CD8-positive, alpha-beta memory T cell (primary cell): ENCODE measurements around the gene SMIM35. TPM values are rescaled to one million over a fixed set of nuclear protein-coding genes. Genes with fewer than 3 reads are reported as not detected.

ENCODE experiments used
- CTCF ChIA-PET: fragments of 350-600 bp; sonication (Branson Sonifier 250); formaldehyde crosslinking; loops from one replicate; lab custom pipeline; 2021; ENCODE audit warnings: antibody characterized with exemption; lab: Charles Lee
- POLR2A ChIA-PET: fragments of 350-600 bp; sonication (Branson Sonifier 250); formaldehyde crosslinking; loops from one replicate; lab custom pipeline; 2021; ENCODE audit warnings: antibody characterized with exemption; lab: Charles Lee
- DNase-seq, 5 donors: peaks; one replicate each; pipeline versions ENCODE4 v3.0.0 to v3.0.0-alpha.2; 2020 to 2022; ENCODE audit warnings: mixed read lengths in 1 of 5
- H3K27ac ChIP-seq: one replicate; pipeline ENCODE4 v1.7.0; 2013; ENCODE audit warnings: low read depth, mild to moderate bottlenecking, low read length, moderate library complexity
- H3K27me3 ChIP-seq: 2 replicates; pipeline ENCODE4 v1.7.0; 2013; ENCODE audit warnings: low read length, mild to moderate bottlenecking; ENCODE audit not compliant: insufficient read depth, poor library complexity, severe bottlenecking
- H3K36me3 ChIP-seq: 2 replicates; pipeline ENCODE4 v1.7.0; 2013; ENCODE audit warnings: mild to moderate bottlenecking, low read length, moderate library complexity; ENCODE audit not compliant: insufficient read depth
- H3K4me1 ChIP-seq: 2 replicates; pipeline ENCODE4 v1.7.0; 2013; ENCODE audit warnings: mild to moderate bottlenecking, low read length, moderate library complexity; ENCODE audit not compliant: insufficient read depth
- H3K4me3 ChIP-seq: 2 replicates; pipeline ENCODE4 v1.7.0; 2013; ENCODE audit warnings: mild to moderate bottlenecking, low read length
- H3K9me3 ChIP-seq: 2 replicates; pipeline ENCODE4 v1.7.0; 2013; ENCODE audit warnings: mild to moderate bottlenecking, low read length
- H3K27ac Mint-ChIP-seq, 8 donors: one replicate each; pipeline ENCODE4 v1.8.0; 2020 to 2021; ENCODE audit warnings: mixed read lengths in 8 of 8, mild to moderate bottlenecking in 6 of 8, inconsistent platforms in 3 of 8, moderate library complexity in 3 of 8
- H3K27me3 Mint-ChIP-seq, 2 donors: one replicate each; pipeline ENCODE4 v1.8.0; 2020 to 2021; ENCODE audit warnings: mixed read lengths in 2 of 2, mild to moderate bottlenecking in 1 of 2, moderate library complexity in 1 of 2
- H3K36me3 Mint-ChIP-seq, 3 donors: one replicate each; pipeline ENCODE4 v1.8.0; 2020 to 2021; ENCODE audit warnings: mixed read lengths in 3 of 3, inconsistent platforms in 1 of 3, mild to moderate bottlenecking in 1 of 3
- H3K4me1 Mint-ChIP-seq, 3 donors: one replicate each; pipeline ENCODE4 v1.8.0; 2020 to 2021; ENCODE audit warnings: mixed read lengths in 3 of 3, inconsistent platforms in 1 of 3, mild to moderate bottlenecking in 1 of 3
- H3K4me3 Mint-ChIP-seq, 7 donors: one replicate each; pipeline ENCODE4 v1.8.0; 2020 to 2021; ENCODE audit warnings: mixed read lengths in 7 of 7, mild to moderate bottlenecking in 6 of 7, moderate library complexity in 4 of 7, inconsistent platforms in 2 of 7
- H3K9me3 Mint-ChIP-seq, 5 donors: one replicate each; pipeline ENCODE4 v1.8.0; 2020 to 2022; ENCODE audit warnings: mixed read lengths in 5 of 5, mild to moderate bottlenecking in 3 of 5, moderate library complexity in 2 of 5, inconsistent platforms in 1 of 5
- polyA plus RNA-seq: library from polyadenylated mRNA; unstranded; fragments of 300-500 nt; fragmentation: Illumina TruSeq; gene quantifications from one replicate; pipeline ENCODE4 v1.2.3, GENCODE V29; 2021
- total RNA-seq, 2 experiments: library from RNA; stranded (reverse); gene quantifications; one replicate each; pipeline ENCODE4 v1.2.3, GENCODE V29; 2021

The SMIM35 gene
- total and polyA plus RNA-seq, 3 experiments from 2014 or later, result 0.40 to 2.4 (median 0.63) TPM

DNA sequence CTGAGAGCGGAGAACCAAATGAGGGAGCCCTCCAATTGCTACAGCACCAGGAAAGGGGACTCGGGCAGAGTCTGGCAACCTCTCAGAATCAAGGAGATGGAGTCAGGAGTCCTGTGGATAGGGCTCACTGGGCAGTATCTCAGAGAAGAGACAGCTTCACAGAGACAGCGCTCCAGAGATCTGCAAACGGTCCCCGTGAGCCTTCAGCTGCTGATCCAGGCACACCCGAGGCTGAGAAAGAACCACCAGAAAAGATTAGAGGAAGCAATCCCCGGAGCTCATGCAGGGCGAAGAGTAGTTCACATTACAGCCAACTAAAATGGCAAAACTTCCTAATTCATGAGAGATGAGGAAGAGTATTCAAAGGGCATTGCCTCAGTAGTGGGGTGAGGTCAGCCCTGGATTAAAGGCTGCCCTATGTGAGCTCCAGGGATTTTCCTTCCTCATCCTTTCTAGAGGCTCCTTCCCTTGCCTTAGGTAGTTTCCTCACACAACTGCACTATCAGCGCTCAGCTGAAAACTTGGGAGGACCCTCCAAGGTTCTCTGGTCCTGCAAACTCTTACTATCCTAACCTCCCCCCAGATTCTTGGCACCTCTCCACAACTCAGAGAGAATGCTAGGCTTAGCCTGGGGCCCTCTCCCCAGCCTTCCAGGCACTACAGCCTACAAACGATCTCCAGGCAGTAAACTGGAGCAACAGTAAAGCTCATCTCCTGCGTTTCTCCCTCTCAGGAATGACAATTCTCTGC, 42.1 kb upstream of the SMIM35 start:
- Mint-ChIP-seq H3K27me3 (peaks cover 18% of the 10 kb centered on the region in 2 donors), H3K36me3 (no peaks in the 10 kb centered on the region), H3K9me3 (no peaks in the 10 kb centered on the region), H3K27ac (no peak overlapping the region), H3K4me1 (no peaks in the 10 kb centered on the region), H3K4me3 (no peak overlapping the region)
- no peaks in the 10 kb centered on the region for H3K36me3 ChIP-seq
- no peak overlapping the region for H3K27ac ChIP-seq
- H3K27me3 ChIP-seq, result no peaks in the 10 kb centered on the region
- no peaks in the 10 kb centered on the region for H3K9me3 ChIP-seq
- ChIA-PET POLR2A (no interaction called here), CTCF (no interaction called here)
- H3K4me3 ChIP-seq, result no peak overlapping the region
- no peak for DNase-seq
- H3K4me1 ChIP-seq, result no peaks in the 10 kb centered on the region

GRCh38 chr11:118128310-118128709, 41.5 kb upstream of the SMIM35 start:
- no peaks in the 10 kb centered on the region for H3K36me3 ChIP-seq
- Mint-ChIP-seq H3K27me3 (peaks cover 15 to 16% of the 10 kb centered on the region in 2 donors), H3K9me3 (no peaks in the 10 kb centered on the region), H3K27ac (no peak overlapping the region), H3K4me1 (no peaks in the 10 kb centered on the region), H3K4me3 (no peak overlapping the region), H3K36me3 (no peaks in the 10 kb centered on the region)
- ChIA-PET CTCF (no interaction called here), POLR2A (no interaction called here)
- H3K27me3 ChIP-seq, result no peaks in the 10 kb centered on the region
- H3K9me3 ChIP-seq, result no peaks in the 10 kb centered on the region
- H3K4me1 ChIP-seq, result no peaks in the 10 kb centered on the region
- no peak for DNase-seq
- H3K4me3 ChIP-seq, result no peak overlapping the region
- H3K27ac ChIP-seq, result no peak overlapping the region

- Histone ChIP-seq H3K36me3 (no peaks in the 10 kb centered on the region), H3K27me3 (no peaks in the 10 kb centered on the region), H3K4me3 (no peak overlapping the region), H3K9me3 (no peaks in the 10 kb centered on the region), H3K27ac (no peak overlapping the region), H3K4me1 (no peaks in the 10 kb centered on the region)
- no peak overlapping the region for H3K4me3 Mint-ChIP-seq
- H3K9me3 Mint-ChIP-seq, result no peaks in the 10 kb centered on the region
- H3K4me1 Mint-ChIP-seq, result no peaks in the 10 kb centered on the region
- H3K27me3 Mint-ChIP-seq, result peaks cover 8 to 20% of the 10 kb centered on the region in 2 donors
- CTCF ChIA-PET, result no interaction called here
- peak overlapping the region in 1 of 8 donors; percentile 72 for H3K27ac Mint-ChIP-seq
- POLR2A ChIA-PET, result no interaction called here
- no peak for DNase-seq
- H3K36me3 Mint-ChIP-seq, result no peaks in the 10 kb centered on the region
Observed at GRCh38 chr11:118126082-118126838, 39.5 kb upstream of the SMIM35 start.

GRCh38 chr11:118124929-118125535, 38.3 kb upstream of the SMIM35 start:
- CTCF ChIA-PET, result no interaction called here
- POLR2A ChIA-PET, result no interaction called here

DNA sequence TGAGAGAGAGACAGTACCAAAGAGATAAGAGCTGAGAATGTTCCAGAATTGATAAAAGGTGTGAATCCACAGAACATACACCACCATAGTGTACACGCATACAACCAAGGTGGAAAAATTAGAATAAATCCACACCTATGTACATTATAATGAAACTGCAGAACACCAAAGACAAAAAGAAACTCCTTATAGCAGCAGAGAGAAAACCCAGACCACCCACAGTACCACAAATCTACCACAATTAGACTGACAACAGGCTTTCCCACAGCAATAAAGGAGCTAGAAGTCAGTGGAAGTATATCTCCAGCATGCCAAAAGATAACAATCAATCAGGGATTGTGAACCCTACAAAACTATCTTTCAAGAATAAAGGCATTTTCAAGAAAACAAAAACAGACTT, 34.0 kb upstream of the SMIM35 start:
- Mint-ChIP-seq H3K27me3 (peaks cover 0 to 12% of the 10 kb centered on the region in 2 donors), H3K36me3 (no peaks in the 10 kb centered on the region), H3K4me1 (peaks cover 5 to 17% (median 16%) of the 10 kb centered on the region in 3 donors), H3K9me3 (peaks cover 0 to 3% (median 0%) of the 10 kb centered on the region in 5 donors), H3K27ac (no peak overlapping the region), H3K4me3 (no peak overlapping the region)
- no peaks in the 10 kb centered on the region for H3K36me3 ChIP-seq
- ChIA-PET POLR2A (no interaction called here), CTCF (no interaction called here)
- H3K27me3 ChIP-seq, result no peaks in the 10 kb centered on the region
- no peaks in the 10 kb centered on the region for H3K9me3 ChIP-seq
- no peak for DNase-seq
- no peak overlapping the region for H3K27ac ChIP-seq
- H3K4me1 ChIP-seq, result no peaks in the 10 kb centered on the region
- no peak overlapping the region for H3K4me3 ChIP-seq

More at GRCh38 chr11:118124929-118125535, 38.3 kb upstream of the SMIM35 start:
- no peaks in the 10 kb centered on the region for H3K9me3 ChIP-seq
- no peak overlapping the region for H3K27ac ChIP-seq
- Mint-ChIP-seq H3K27me3 (peaks cover 8 to 19% of the 10 kb centered on the region in 2 donors), H3K9me3 (peaks cover 0 to 3% (median 0%) of the 10 kb centered on the region in 5 donors), H3K27ac (peak overlapping the region in 1 of 8 donors; percentile 88), H3K4me3 (no peak overlapping the region), H3K4me1 (no peaks in the 10 kb centered on the region), H3K36me3 (no peaks in the 10 kb centered on the region)
- no peaks in the 10 kb centered on the region for H3K27me3 ChIP-seq
- H3K4me1 ChIP-seq, result no peaks in the 10 kb centered on the region
- no peaks in the 10 kb centered on the region for H3K36me3 ChIP-seq
- H3K4me3 ChIP-seq, result no peak overlapping the region
- no peak for DNase-seq

GRCh38 chr11:118117790-118118601, 31.2 kb upstream of the SMIM35 start:
- Histone ChIP-seq H3K9me3 (no peaks in the 10 kb centered on the region), H3K27ac (no peak overlapping the region), H3K27me3 (no peaks in the 10 kb centered on the region), H3K36me3 (no peaks in the 10 kb centered on the region), H3K4me3 (no peak overlapping the region), H3K4me1 (no peaks in the 10 kb centered on the region)
- Mint-ChIP-seq H3K36me3 (no peaks in the 10 kb centered on the region), H3K4me1 (peaks cover 10 to 31% (median 30%) of the 10 kb centered on the region in 3 donors), H3K27me3 (peaks cover 9 to 15% of the 10 kb centered on the region in 2 donors), H3K9me3 (peaks cover 0 to 3% (median 0%) of the 10 kb centered on the region in 5 donors), H3K4me3 (no peak overlapping the region), H3K27ac (peak overlapping the region in 4 of 8 donors; percentile 8 to 65 (median 32))
- ChIA-PET POLR2A (no interaction called here), CTCF (interaction anchor here (1.6 kb wide), 1 partner anchor 9 kb away, joined by 4 read pairs; no protein-coding TSS in a partner anchor)
- peak in 1 of 5 donors; percentile 1 for DNase-seq

GRCh38 chr11:118115048-118115447, 28.3 kb upstream of the SMIM35 start:
- ChIA-PET CTCF (no interaction called here), POLR2A (no interaction called here)
- Mint-ChIP-seq H3K36me3 (no peaks in the 10 kb centered on the region), H3K4me1 (peaks cover 10 to 31% (median 30%) of the 10 kb centered on the region in 3 donors), H3K27me3 (peaks cover 17 to 19% of the 10 kb centered on the region in 2 donors), H3K9me3 (no peaks in the 10 kb centered on the region), H3K27ac (no peak overlapping the region), H3K4me3 (peak overlapping the region in 1 of 7 donors; percentile 59)
- no peaks in the 10 kb centered on the region for H3K27me3 ChIP-seq
- H3K4me1 ChIP-seq, result no peaks in the 10 kb centered on the region
- H3K9me3 ChIP-seq, result no peaks in the 10 kb centered on the region
- no peak overlapping the region for H3K27ac ChIP-seq
- no peak for DNase-seq
- no peak overlapping the region for H3K4me3 ChIP-seq
- no peaks in the 10 kb centered on the region for H3K36me3 ChIP-seq
